SU-DHL-6 (cell line): Measurements from ENCODE around the gene RECK.

Experiments used
- H2AFZ ChIP-seq: fragments of 200-600 bp; sonication (generic); 2 replicates; pipeline ENCODE4 v1.6.1; 2014; ENCODE audit warnings: low read depth, mild to moderate bottlenecking, moderate library complexity, mixed read lengths, antibody characterized with exemption, low read length; ENCODE audit not compliant: severe bottlenecking
- H3F3A ChIP-seq: fragments of 200-600 bp; shearing (Covaris generic); 2 replicates; pipeline ENCODE4 v1.6.0; 2016; ENCODE audit warnings: antibody characterized with exemption, mild to moderate bottlenecking; ENCODE audit not compliant: insufficient read depth
- H3K27ac ChIP-seq: fragments of 200-600 bp; sonication (generic); 2 replicates; pipeline ENCODE4 v1.5.1; 2016; ENCODE audit warnings: low read depth, mild to moderate bottlenecking, low read length, moderate library complexity, mixed read lengths
- H3K27me3 ChIP-seq: fragments of 200-600 bp; sonication (generic), shearing (Covaris generic); 2 replicates; pipeline ENCODE4 v1.6.0; 2014; ENCODE audit warnings: mild to moderate bottlenecking, low read length
- H3K36me3 ChIP-seq: fragments of 200-600 bp; sonication (generic); 2 replicates; pipeline ENCODE4 v1.6.1; 2014; ENCODE audit warnings: mild to moderate bottlenecking, low read length, mixed read lengths
- H3K4me2 ChIP-seq: fragments of 300-600, 200-600 bp; shearing (Covaris generic), sonication (generic); 2 replicates; pipeline ENCODE4 v1.6.0; 2014; ENCODE audit warnings: low read length, low read depth, mild to moderate bottlenecking; ENCODE audit not compliant: poor library complexity, severe bottlenecking
- H3K4me3 ChIP-seq: fragments of 200-600 bp; sonication (generic); 2 replicates; pipeline ENCODE4 v1.5.1; 2014; ENCODE audit warnings: antibody characterized with exemption, low read length, mild to moderate bottlenecking, mixed read lengths; ENCODE audit not compliant: insufficient read depth, poor library complexity, severe bottlenecking
- H3K79me2 ChIP-seq: fragments of 200-600 bp; sonication (generic); 2 replicates; pipeline ENCODE4 v1.6.1; 2014; ENCODE audit warnings: mild to moderate bottlenecking, low read length, moderate library complexity; ENCODE audit not compliant: insufficient read depth
- H3K9ac ChIP-seq: fragments of 200-600 bp; sonication (generic); 2 replicates; pipeline ENCODE4 v1.7.0; 2014; ENCODE audit warnings: mild to moderate bottlenecking, low read length
- H3K9me2 ChIP-seq: fragments of 200-600 bp; sonication (generic); replicated peaks from 2 replicates; pipeline ENCODE4 v1.6.1; 2014; ENCODE audit warnings: low read length; ENCODE audit not compliant: insufficient read depth
- H3K9me3 ChIP-seq: fragments of 200-600 bp; sonication (generic); 2 replicates; pipeline ENCODE4 v1.6.1; 2014; ENCODE audit warnings: low read length, mixed read lengths; ENCODE audit not compliant: insufficient read depth
- H4K20me1 ChIP-seq: fragments of 200-600 bp; sonication (generic); 2 replicates; pipeline ENCODE4 v1.6.1; 2014; ENCODE audit warnings: low read depth, mild to moderate bottlenecking, antibody characterized with exemption, low read length, moderate library complexity, mixed read lengths
- CTCF ChIP-seq: fragments of 200-600 bp; sonication (generic); IDR thresholded peaks from one replicate; pipeline ENCODE4 v1.5.1; 2017; ENCODE audit warnings: antibody characterized with exemption, mild to moderate bottlenecking, low read length, moderate library complexity; ENCODE audit not compliant: insufficient read depth, poor library complexity, severe bottlenecking
- EZH2phosphoT487 ChIP-seq: fragments of 200-600 bp; sonication (generic), shearing (Covaris generic); conservative IDR thresholded peaks from 2 replicates; pipeline ENCODE4 v1.6.1; 2018; ENCODE audit warnings: mild to moderate bottlenecking, antibody characterized with exemption, low read length, moderate library complexity, mixed read lengths

Gene RECK

DNA sequence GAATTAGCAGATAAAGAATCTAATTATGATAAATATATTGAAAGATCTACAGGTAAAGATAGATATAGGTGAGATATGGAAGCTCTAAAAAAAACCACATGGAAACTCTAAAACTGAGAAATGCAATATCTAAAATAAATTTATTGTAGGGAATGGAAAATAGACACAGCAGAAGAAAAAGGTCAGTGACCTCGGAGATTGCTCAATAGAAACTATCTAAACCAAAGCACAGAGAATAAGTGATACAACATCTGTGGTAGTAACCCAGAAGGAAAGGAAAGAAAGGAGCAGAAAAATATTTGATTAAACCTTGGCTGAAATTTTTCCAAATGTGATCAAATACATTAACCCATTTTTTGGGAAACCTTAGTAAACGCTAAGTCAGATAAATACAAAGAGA, 56.7 kb downstream of the RECK start:
- no peak for TF ChIP-seq EZH2phosphoT487
- no peak for TF ChIP-seq CTCF
- H3K27me3 ChIP-seq = no peaks in the 10 kb centered on the region
- no peak overlapping the region for H3K9ac ChIP-seq
- H3K4me2 ChIP-seq = no peak overlapping the region
- no peaks in the 10 kb centered on the region for H3K36me3 ChIP-seq
- no peaks in the 10 kb centered on the region for H3K9me2 ChIP-seq
- H3F3A ChIP-seq = no peaks in the 10 kb centered on the region
- no peak overlapping the region for H2AFZ ChIP-seq
- no peaks in the 10 kb centered on the region for H3K79me2 ChIP-seq
- no peaks in the 10 kb centered on the region for H3K9me3 ChIP-seq
- H4K20me1 ChIP-seq = no peaks in the 10 kb centered on the region
- no peak overlapping the region for H3K4me3 ChIP-seq
- H3K27ac ChIP-seq = no peak overlapping the region

- no peak for TF ChIP-seq CTCF
- TF ChIP-seq EZH2phosphoT487 = no peak
- 0 out of 2 replicates have a peak, but pooled peaks cover 2% of the 10 kb centered on the region for H3K27me3 ChIP-seq
These were observed 63.0 kb downstream of the RECK start for GRCh38 chr9:36099718-36100117.

GRCh38 chr9:36100532-36100931, 63.8 kb downstream of the RECK start:
- no peaks in the 10 kb centered on the region for H3K9me3 ChIP-seq
- H3K4me2 ChIP-seq = no peak overlapping the region
- no peaks in the 10 kb centered on the region for H3K9me2 ChIP-seq
- no peak overlapping the region for H3K9ac ChIP-seq
- no peaks in the 10 kb centered on the region for H4K20me1 ChIP-seq
- H3K36me3 ChIP-seq = no peaks in the 10 kb centered on the region
- TF ChIP-seq EZH2phosphoT487 (no peak), CTCF (no peak)
- H3K27ac ChIP-seq = no peak overlapping the region
- H3K27me3 ChIP-seq = 0 out of 2 replicates have a peak, but pooled peaks cover 2% of the 10 kb centered on the region
- no peaks in the 10 kb centered on the region for H3F3A ChIP-seq
- H3K79me2 ChIP-seq = no peaks in the 10 kb centered on the region
- no peak overlapping the region for H2AFZ ChIP-seq
- no peak overlapping the region for H3K4me3 ChIP-seq

More at GRCh38 chr9:36099718-36100117, 63.0 kb downstream of the RECK start:
- no peaks in the 10 kb centered on the region for H3F3A ChIP-seq
- no peaks in the 10 kb centered on the region for H4K20me1 ChIP-seq
- H3K36me3 ChIP-seq = no peaks in the 10 kb centered on the region
- H3K27ac ChIP-seq = no peak overlapping the region
- no peaks in the 10 kb centered on the region for H3K9me2 ChIP-seq
- H3K4me3 ChIP-seq = no peak overlapping the region
- no peak overlapping the region for H3K9ac ChIP-seq
- no peak overlapping the region for H2AFZ ChIP-seq
- H3K4me2 ChIP-seq = no peak overlapping the region
- no peaks in the 10 kb centered on the region for H3K9me3 ChIP-seq
- no peaks in the 10 kb centered on the region for H3K79me2 ChIP-seq
